ENCODE data around the gene SIDT2.

The SIDT2 gene

GRCh38 chr11:117223741-117224689 is 45.5 kb downstream of the SIDT2 start:
- no peak for DNase-seq

GRCh38 chr11:117225553-117226170 is 47.1 kb downstream of the SIDT2 start:
- no peak for DNase-seq

- peak; percentile 89 for DNase-seq
Measured at GRCh38 chr11:117226388-117227385, 48.1 kb downstream of the SIDT2 start.

GRCh38 chr11:117228091-117228490 is 49.5 kb downstream of the SIDT2 start:
- no peak for DNase-seq

- no peak for DNase-seq
Measured at GRCh38 chr11:117229411-117229810, 50.9 kb downstream of the SIDT2 start.

GRCh38 chr11:117229931-117230285 is 51.4 kb downstream of the SIDT2 start:
- DNase-seq = no peak

- DNase-seq = no peak
Measured at GRCh38 chr11:117230286-117230961, 51.9 kb downstream of the SIDT2 start.

GRCh38 chr11:117230999-117231841 is 52.7 kb downstream of the SIDT2 start:
- DNase-seq = no peak

- DNase-seq = no peak
Measured at GRCh38 chr11:117231842-117232091, 53.2 kb downstream of the SIDT2 start, which contains the start of gene PCSK7. TSS of gene PCSK7 (minus strand) at chr11:117232073. CDS start at chr11:117229844, 2,229 bp downstream.

GRCh38 chr11:117232092-117232878 is 53.7 kb downstream of the SIDT2 start, which contains the start of gene RNF214:
TSS of gene RNF214 (plus strand) at chr11:117232671. CDS start at chr11:117234273, 1,602 bp downstream.
- peak; percentile 77 for DNase-seq

- DNase-seq = no peak
Measured at GRCh38 chr11:117232911-117233409, 54.4 kb downstream of the SIDT2 start.

GRCh38 chr11:117238221-117238620 is 59.7 kb downstream of the SIDT2 start:
- DNase-seq = no peak

GRCh38 chr11:117239295-117239694 is 60.8 kb downstream of the SIDT2 start:
- DNase-seq = no peak

Data from GF-D8 (cell line).